ENCODE data around the gene ENOX1. TPM values are rescaled to one million over a fixed set of nuclear protein-coding genes. Genes with fewer than 3 reads are reported as not detected.

ENOX1 gene
- total and polyA plus RNA-seq, 9 of the 15 experiments (the other 6 are each of a cell fraction or from before 2014, with no cell fraction given): not detected

- no peak for TF ChIP-seq PATZ1 (CRISPR knock-in tag; IDR thresholded peaks at IDR 0.05; ENCODE audit: borderline replicate concordance)
- no peak for TF ChIP-seq HES1 (IDR thresholded peaks at IDR 0.05; ENCODE audit: low read depth)
- TF ChIP-seq ZBTB2 (IDR thresholded peaks at IDR 0.05): no peak
- Histone ChIP-seq H3K4me3 (no peak overlapping the region), H3K9ac (ENCODE audit: insufficient read depth in 1 of 2, low read depth in 2 of 2, low read length in 2 of 2) (no peak overlapping the region), H3K79me2 (ENCODE audit: control insufficient read depth, insufficient read depth, low read length) (no peaks in the 10 kb centered on the region), H2AFZ (ENCODE audit: low read depth, low read length) (no peak overlapping the region), H3K4me1 (replicated peaks in 1 of 2; ENCODE audit: control insufficient read depth in 2 of 2, insufficient read depth in 2 of 2, low read length in 2 of 2) (no peaks in the 10 kb centered on the region), H3K9me3 (replicated peaks; ENCODE audit: control insufficient read depth, insufficient read depth, low read depth, low read length) (no peaks in the 10 kb centered on the region), H3K36me3 (ENCODE audit: control insufficient read depth, insufficient read depth, low read length) (no peaks in the 10 kb centered on the region), H3K27me3 (ENCODE audit: control insufficient read depth in 2 of 2, insufficient read depth in 2 of 2, low read length in 2 of 2) (no peaks in the 10 kb centered on the region), H3K9me1 (ENCODE audit: control insufficient read depth, insufficient read depth, low read length) (no peaks in the 10 kb centered on the region), H4K20me1 (replicated peaks; ENCODE audit: control insufficient read depth, insufficient read depth, low read length) (no peaks in the 10 kb centered on the region), H3K27ac (ENCODE audit: extremely low read depth, low read depth, low read length) (no peak overlapping the region), H3K4me2 (ENCODE audit: insufficient read depth, low read length) (no peak overlapping the region)
- ChIA-PET POLR2A (no interaction called here), CTCF (ENCODE audit: low intra/inter-chr PET ratio) (no interaction called here)
- in situ Hi-C loops (cut with MboI): no loop called here
- no peak for ATAC-seq
- BruUV-seq (replicated peaks): no TSS peak
- FAIRE-seq: no peak
- no peak for DNase-seq (ENCODE audit: extremely low read depth in 1 of 4, low spot score in 3 of 4)
- 0% methylated on average over 1 of the region's 3 CpGs for WGBS (ENCODE audit: insufficient coverage, low coverage, missing lambda C conversion rate)
- intact Hi-C loops (cut with micrococcal nuclease): no loop called here
Observed at GRCh38 chr13:43732726-43733125, 54.0 kb downstream of the ENOX1 start.
